ENCODE measurements around the gene TRIP11.

TRIP11 gene

DNA sequence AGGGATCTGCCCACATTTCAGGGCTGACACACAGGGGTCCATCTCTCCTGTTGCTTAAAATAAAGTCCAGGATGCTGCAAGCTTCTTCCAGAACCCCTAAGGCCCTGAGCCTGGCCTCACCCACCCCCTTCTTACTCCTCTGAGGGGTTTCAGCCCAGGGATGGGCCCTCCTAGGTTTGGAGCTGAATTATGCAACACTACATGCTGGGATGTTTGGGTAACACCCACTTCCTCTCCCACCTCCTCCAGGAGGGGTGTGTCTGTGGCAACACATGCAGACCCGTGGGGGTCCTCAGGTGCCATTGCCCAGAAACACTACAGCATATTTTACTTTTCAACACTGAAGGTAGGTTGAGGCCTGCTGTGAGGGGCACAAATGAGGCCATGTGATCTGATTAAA lies 97.7 kb downstream of the TRIP11 start:
- H3K9me3 ChIP-seq (replicated peaks; ENCODE audit: insufficient read depth, low read length), result no peaks in the 10 kb centered on the region
- no peak overlapping the region for H2AFZ ChIP-seq (ENCODE audit: low read length)
- DNase-seq, result no peak
- no peaks in the 10 kb centered on the region for H4K20me1 ChIP-seq (ENCODE audit: insufficient read depth, low read length)
- no peak for TF ChIP-seq EZH2 (optimal IDR thresholded peaks at IDR 0.05; ENCODE audit: low read depth, low read length)
- TF ChIP-seq EZH2phosphoT487 (IDR thresholded peaks at IDR 0.05; ENCODE audit: low read length), result no peak
- TF ChIP-seq, protein P1, sequence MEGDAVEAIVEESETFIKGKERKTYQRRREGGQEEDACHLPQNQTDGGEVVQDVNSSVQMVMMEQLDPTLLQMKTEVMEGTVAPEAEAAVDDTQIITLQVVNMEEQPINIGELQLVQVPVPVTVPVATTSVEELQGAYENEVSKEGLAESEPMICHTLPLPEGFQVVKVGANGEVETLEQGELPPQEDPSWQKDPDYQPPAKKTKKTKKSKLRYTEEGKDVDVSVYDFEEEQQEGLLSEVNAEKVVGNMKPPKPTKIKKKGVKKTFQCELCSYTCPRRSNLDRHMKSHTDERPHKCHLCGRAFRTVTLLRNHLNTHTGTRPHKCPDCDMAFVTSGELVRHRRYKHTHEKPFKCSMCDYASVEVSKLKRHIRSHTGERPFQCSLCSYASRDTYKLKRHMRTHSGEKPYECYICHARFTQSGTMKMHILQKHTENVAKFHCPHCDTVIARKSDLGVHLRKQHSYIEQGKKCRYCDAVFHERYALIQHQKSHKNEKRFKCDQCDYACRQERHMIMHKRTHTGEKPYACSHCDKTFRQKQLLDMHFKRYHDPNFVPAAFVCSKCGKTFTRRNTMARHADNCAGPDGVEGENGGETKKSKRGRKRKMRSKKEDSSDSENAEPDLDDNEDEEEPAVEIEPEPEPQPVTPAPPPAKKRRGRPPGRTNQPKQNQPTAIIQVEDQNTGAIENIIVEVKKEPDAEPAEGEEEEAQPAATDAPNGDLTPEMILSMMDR (IDR thresholded peaks at IDR 0.05; ENCODE audit: low read length), result no peak
- H3K36me3 ChIP-seq (replicated peaks; ENCODE audit: insufficient read depth, low read length), result no peaks in the 10 kb centered on the region
- H3K27me3 ChIP-seq (replicated peaks; ENCODE audit: insufficient read depth, low read length), result no peaks in the 10 kb centered on the region
- H3K4me3 ChIP-seq (ENCODE audit: low read length), result no peak overlapping the region
- H3F3A ChIP-seq (ENCODE audit: insufficient read depth, low read length), result no peaks in the 10 kb centered on the region
- H3K27ac ChIP-seq (ENCODE audit: low read length), result no peak overlapping the region
- no peak overlapping the region for H3K9ac ChIP-seq (ENCODE audit: low read length)
- no peak overlapping the region for H3K4me2 ChIP-seq (ENCODE audit: low read depth, low read length)
- H3K9me2 ChIP-seq (replicated peaks; ENCODE audit: insufficient read depth, low read length), result no peaks in the 10 kb centered on the region
- H3K4me1 ChIP-seq (ENCODE audit: low read length), result no peaks in the 10 kb centered on the region
- no peaks in the 10 kb centered on the region for H3K79me2 ChIP-seq (ENCODE audit: low read length)

DNA sequence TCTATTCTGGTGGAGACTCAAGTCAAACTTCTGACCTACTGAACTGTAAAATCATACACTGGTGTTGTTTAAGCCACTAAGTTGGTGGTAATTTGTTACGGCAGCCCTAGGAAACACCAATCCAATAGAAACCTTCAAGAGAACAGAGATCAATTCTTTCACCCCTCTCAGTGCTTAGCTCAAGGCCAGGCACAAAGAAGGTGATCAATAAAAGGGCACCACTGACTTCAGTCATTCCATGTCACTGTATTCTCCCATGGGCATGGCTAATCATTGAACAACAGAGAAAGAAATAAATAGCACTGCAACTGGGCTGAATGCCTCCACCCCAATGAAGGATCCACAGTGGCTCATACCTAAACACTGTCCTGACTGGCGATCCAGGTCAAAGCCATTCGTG lies 99.7 kb downstream of the TRIP11 start:
- H3K4me1 ChIP-seq (ENCODE audit: low read length), result no peaks in the 10 kb centered on the region
- H3K4me2 ChIP-seq (ENCODE audit: low read depth, low read length), result no peak overlapping the region
- H3K9me3 ChIP-seq (replicated peaks; ENCODE audit: insufficient read depth, low read length), result no peaks in the 10 kb centered on the region
- no peak for TF ChIP-seq EZH2phosphoT487 (IDR thresholded peaks at IDR 0.05; ENCODE audit: low read length)
- H3K27ac ChIP-seq (ENCODE audit: low read length), result no peak overlapping the region
- H3K4me3 ChIP-seq (ENCODE audit: low read length), result no peak overlapping the region
- no peaks in the 10 kb centered on the region for H3K36me3 ChIP-seq (replicated peaks; ENCODE audit: insufficient read depth, low read length)
- no peak overlapping the region for H3K9ac ChIP-seq (ENCODE audit: low read length)
- no peaks in the 10 kb centered on the region for H3K79me2 ChIP-seq (ENCODE audit: low read length)
- DNase-seq, result no peak
- H3K27me3 ChIP-seq (replicated peaks; ENCODE audit: insufficient read depth, low read length), result no peaks in the 10 kb centered on the region
- no peaks in the 10 kb centered on the region for H3F3A ChIP-seq (ENCODE audit: insufficient read depth, low read length)
- no peaks in the 10 kb centered on the region for H4K20me1 ChIP-seq (ENCODE audit: insufficient read depth, low read length)
- no peaks in the 10 kb centered on the region for H3K9me2 ChIP-seq (replicated peaks; ENCODE audit: insufficient read depth, low read length)
- H2AFZ ChIP-seq (ENCODE audit: low read length), result no peak overlapping the region

DNA sequence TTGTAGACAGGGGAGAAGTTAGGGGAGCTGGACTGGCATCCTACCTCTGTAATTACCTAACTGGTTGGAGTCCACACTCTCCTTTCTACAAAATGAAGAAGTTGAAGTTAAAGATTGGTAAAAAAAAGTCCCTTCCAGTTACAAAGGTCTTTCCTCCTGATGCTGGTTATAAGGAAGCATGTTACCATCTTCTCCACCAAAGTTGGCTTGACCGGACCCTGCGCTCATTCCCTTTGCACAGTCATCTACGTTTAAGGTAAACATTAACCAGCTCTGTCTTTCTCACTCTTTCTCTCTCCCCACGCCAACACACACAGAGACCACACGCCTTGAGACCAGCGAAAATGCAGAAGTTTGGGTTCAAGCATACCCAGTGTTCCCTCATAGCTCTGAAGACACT lies 104.3 kb downstream of the TRIP11 start:
- H3K27ac ChIP-seq (ENCODE audit: low read length), result no peak overlapping the region
- H4K20me1 ChIP-seq (ENCODE audit: insufficient read depth, low read length), result no peaks in the 10 kb centered on the region
- no peak overlapping the region for H3K4me2 ChIP-seq (ENCODE audit: low read depth, low read length)
- no peaks in the 10 kb centered on the region for H3K36me3 ChIP-seq (replicated peaks; ENCODE audit: insufficient read depth, low read length)
- no peak for DNase-seq
- no peak for TF ChIP-seq EZH2 (optimal IDR thresholded peaks at IDR 0.05; ENCODE audit: low read depth, low read length)
- TF ChIP-seq, protein P1 (IDR thresholded peaks at IDR 0.05; ENCODE audit: low read length), result no peak
- no peak for TF ChIP-seq EZH2phosphoT487 (IDR thresholded peaks at IDR 0.05; ENCODE audit: low read length)
- no peaks in the 10 kb centered on the region for H3K9me3 ChIP-seq (replicated peaks; ENCODE audit: insufficient read depth, low read length)
- no peak overlapping the region for H3K9ac ChIP-seq (ENCODE audit: low read length)
- no peak overlapping the region for H2AFZ ChIP-seq (ENCODE audit: low read length)
- H3K4me1 ChIP-seq (ENCODE audit: low read length), result no peaks in the 10 kb centered on the region
- no peak overlapping the region for H3K4me3 ChIP-seq (ENCODE audit: low read length)
- H3K79me2 ChIP-seq (ENCODE audit: low read length), result no peaks in the 10 kb centered on the region
- no peaks in the 10 kb centered on the region for H3F3A ChIP-seq (ENCODE audit: insufficient read depth, low read length)
- no peaks in the 10 kb centered on the region for H3K27me3 ChIP-seq (replicated peaks; ENCODE audit: insufficient read depth, low read length)
- H3K9me2 ChIP-seq (replicated peaks; ENCODE audit: insufficient read depth, low read length), result no peaks in the 10 kb centered on the region

DNA sequence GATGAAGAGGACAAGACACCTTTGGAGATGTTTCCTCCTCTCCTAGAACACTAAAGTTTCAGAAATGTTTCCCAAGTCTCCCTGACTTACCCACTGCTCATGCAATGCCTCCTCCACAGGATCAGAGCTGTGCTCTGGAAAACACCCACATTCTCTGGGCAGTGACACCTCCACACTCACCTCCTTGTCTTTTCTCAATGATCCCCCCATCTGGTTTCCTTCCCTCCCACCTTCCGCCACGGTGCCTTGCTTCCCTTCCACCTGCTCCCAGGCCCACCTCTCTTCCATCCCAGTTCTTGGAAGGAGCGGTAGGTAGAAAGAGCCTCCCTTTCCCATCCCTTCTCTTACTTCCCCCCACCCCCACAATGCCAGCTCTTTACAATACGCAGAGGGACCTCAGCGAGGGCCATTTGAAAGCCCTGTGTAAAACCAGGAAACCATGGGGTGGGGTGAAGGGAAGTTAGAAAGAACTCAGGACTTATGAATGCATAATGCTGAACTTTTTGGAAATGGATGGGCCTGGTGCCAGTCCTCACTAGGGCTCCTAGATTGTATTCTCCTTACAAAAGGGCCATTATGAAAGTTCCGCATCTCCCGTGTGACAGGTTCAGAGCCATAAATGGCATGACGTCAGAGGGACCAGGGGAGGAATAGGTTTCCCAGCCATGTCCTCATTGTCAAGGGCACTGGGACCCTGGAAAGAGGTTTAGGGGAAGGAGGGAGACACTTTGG lies 105.1 kb downstream of the TRIP11 start:
- no peak overlapping the region for H3K4me3 ChIP-seq (ENCODE audit: low read length)
- no peaks in the 10 kb centered on the region for H3K9me3 ChIP-seq (replicated peaks; ENCODE audit: insufficient read depth, low read length)
- H3K9me2 ChIP-seq (replicated peaks; ENCODE audit: insufficient read depth, low read length), result no peaks in the 10 kb centered on the region
- no peak for TF ChIP-seq EZH2 (optimal IDR thresholded peaks at IDR 0.05; ENCODE audit: low read depth, low read length)
- TF ChIP-seq EZH2phosphoT487 (IDR thresholded peaks at IDR 0.05; ENCODE audit: low read length), result no peak
- TF ChIP-seq, protein P1 (IDR thresholded peaks at IDR 0.05; ENCODE audit: low read length), result no peak
- no peak for DNase-seq
- no peaks in the 10 kb centered on the region for H3K4me1 ChIP-seq (ENCODE audit: low read length)
- no peaks in the 10 kb centered on the region for H4K20me1 ChIP-seq (ENCODE audit: insufficient read depth, low read length)
- no peak overlapping the region for H2AFZ ChIP-seq (ENCODE audit: low read length)
- no peaks in the 10 kb centered on the region for H3K27me3 ChIP-seq (replicated peaks; ENCODE audit: insufficient read depth, low read length)
- H3K27ac ChIP-seq (ENCODE audit: low read length), result no peak overlapping the region
- H3K36me3 ChIP-seq (replicated peaks; ENCODE audit: insufficient read depth, low read length), result no peaks in the 10 kb centered on the region
- no peak overlapping the region for H3K9ac ChIP-seq (ENCODE audit: low read length)
- no peak overlapping the region for H3K4me2 ChIP-seq (ENCODE audit: low read depth, low read length)
- H3K79me2 ChIP-seq (ENCODE audit: low read length), result no peaks in the 10 kb centered on the region
- H3F3A ChIP-seq (ENCODE audit: insufficient read depth, low read length), result no peaks in the 10 kb centered on the region

Data from MM.1S (cell line).